WTC11 (cell line): Measurements from ENCODE around the gene CTNNA2. TPM values are rescaled to one million over a fixed set of nuclear protein-coding genes. Genes with fewer than 3 reads are reported as not detected.

Experiments used
- ATAC-seq: fragments of 200-7000 bp; cut with Tn5 transposase; 2 replicates; pipeline ENCODE4 v1.10.0; 2021; ENCODE audit warnings: mild to moderate bottlenecking, moderate library complexity
- CTCF ChIA-PET: fragments of 300-600 bp; sonication (Branson Sonifier 250); formaldehyde crosslinking; loops from one replicate; lab custom pipeline; 2021; ENCODE audit warnings: antibody characterized with exemption; lab: Charles Lee
- POLR2A ChIA-PET: fragments of 350-600 bp; sonication (Branson Sonifier 250); formaldehyde crosslinking; loops from one replicate; lab custom pipeline; 2021; ENCODE audit warnings: antibody characterized with exemption; lab: Charles Lee
- DNase-seq: peaks from one replicate; pipeline ENCODE4 v3.0.0; 2021; ENCODE audit warnings: low spot score
- H3K27ac Mint-ChIP-seq: 2 replicates; pipeline ENCODE4 v1.8.0; 2021; ENCODE audit warnings: mixed read lengths
- H3K27me3 Mint-ChIP-seq: 2 replicates; pipeline ENCODE4 v1.8.0; 2021; ENCODE audit warnings: low read depth, mild to moderate bottlenecking, moderate library complexity, mixed read lengths
- H3K36me3 Mint-ChIP-seq: 2 replicates; pipeline ENCODE4 v1.8.0; 2021; ENCODE audit warnings: mixed read lengths
- H3K4me1 Mint-ChIP-seq: 2 replicates; pipeline ENCODE4 v1.8.0; 2022; ENCODE audit warnings: mixed read lengths
- H3K4me3 Mint-ChIP-seq: 2 replicates; pipeline ENCODE4 v1.8.0; 2021; ENCODE audit warnings: mild to moderate bottlenecking, moderate library complexity, mixed read lengths
- H3K9me3 Mint-ChIP-seq: 2 replicates; pipeline ENCODE4 v1.8.0; 2021; ENCODE audit warnings: mixed read lengths
- ATF1 ChIP-seq: sonication (generic); formaldehyde crosslinking; IDR thresholded peaks from 2 replicates; pipeline ENCODE4 v1.8.1; 2023; ENCODE audit warnings: mild to moderate bottlenecking, moderate library complexity, missing genetic modification reagents
- CTCF ChIP-seq: fragments of 200-600 bp; IDR thresholded peaks from 2 replicates; pipeline ENCODE4 v1.8.0; 2022; ENCODE audit warnings: antibody characterized with exemption
- ELF4 ChIP-seq: sonication (generic); formaldehyde crosslinking; IDR thresholded peaks from 2 replicates; pipeline ENCODE4 v1.8.1; 2022; ENCODE audit warnings: low read depth, mild to moderate bottlenecking, moderate library complexity, missing genetic modification reagents
- FOXK1 ChIP-seq: sonication (generic); formaldehyde crosslinking; IDR thresholded peaks from 2 replicates; pipeline ENCODE4 v1.8.0; 2022; ENCODE audit warnings: mild to moderate bottlenecking, moderate library complexity, missing genetic modification reagents
- FOXP1 ChIP-seq: sonication (generic); formaldehyde crosslinking; IDR thresholded peaks from 2 replicates; pipeline ENCODE4 v1.8.0; 2022; ENCODE audit warnings: missing genetic modification reagents, mild to moderate bottlenecking, moderate library complexity, borderline replicate concordance
- GABPB1 ChIP-seq: sonication (generic); formaldehyde crosslinking; IDR thresholded peaks from 2 replicates; pipeline ENCODE4 v1.8.1; 2023; ENCODE audit warnings: mild to moderate bottlenecking, missing genetic modification reagents
- GRHL2 ChIP-seq: fragments of 250-450 bp; sonication (Bioruptor Pico); IDR thresholded peaks from 2 replicates; pipeline ENCODE4 v1.8.0; 2022; ENCODE audit warnings: mild to moderate bottlenecking, moderate library complexity; ENCODE audit not compliant: insufficient replicate concordance, severe bottlenecking
- GTF2I ChIP-seq: fragments of 250-450 bp; sonication (Bioruptor Pico); conservative IDR thresholded peaks from 2 replicates; pipeline ENCODE4 v1.4.0; 2021; ENCODE audit warnings: mild to moderate bottlenecking
- MXD4 ChIP-seq: fragments of 250-450 bp; sonication (Bioruptor Pico); IDR thresholded peaks from 2 replicates; pipeline ENCODE4 v1.8.0; 2021; ENCODE audit warnings: mild to moderate bottlenecking, moderate library complexity, borderline replicate concordance
- NR3C1 ChIP-seq: sonication (generic); formaldehyde crosslinking; conservative IDR thresholded peaks from 2 replicates; pipeline ENCODE4 v1.8.1; 2023; ENCODE audit warnings: low read depth, mild to moderate bottlenecking, missing genetic modification reagents
- OVOL2 ChIP-seq: fragments of 250-450 bp; sonication (Bioruptor Pico); IDR thresholded peaks from 2 replicates; pipeline ENCODE4 v1.9.0; 2021; ENCODE audit warnings: mild to moderate bottlenecking, borderline replicate concordance
- RORB ChIP-seq: fragments of 250-450 bp; sonication (Bioruptor Pico); IDR thresholded peaks from 2 replicates; pipeline ENCODE4 v1.9.0; 2021; ENCODE audit warnings: mild to moderate bottlenecking
- TCF7 ChIP-seq: sonication (generic); formaldehyde crosslinking; IDR thresholded peaks from 2 replicates; pipeline ENCODE4 v1.8.0; 2022; ENCODE audit warnings: mild to moderate bottlenecking, low read depth, missing genetic modification reagents, moderate library complexity
- TEAD1 ChIP-seq: sonication (generic); formaldehyde crosslinking; IDR thresholded peaks from 2 replicates; pipeline ENCODE4 v1.8.0; 2022; ENCODE audit warnings: mild to moderate bottlenecking, missing genetic modification reagents
- TEAD4 ChIP-seq: sonication (generic); formaldehyde crosslinking; IDR thresholded peaks from 2 replicates; pipeline ENCODE4 v1.8.0; 2022; ENCODE audit warnings: mild to moderate bottlenecking, missing genetic modification reagents
- TP53 ChIP-seq: sonication (generic); formaldehyde crosslinking; IDR thresholded peaks from 2 replicates; pipeline ENCODE4 v1.8.1; 2023; ENCODE audit warnings: mild to moderate bottlenecking, missing genetic modification reagents
- ZBTB43 ChIP-seq: sonication (generic); formaldehyde crosslinking; IDR thresholded peaks from 2 replicates; pipeline ENCODE4 v1.8.1; 2023; ENCODE audit warnings: mild to moderate bottlenecking, missing genetic modification reagents
- ZNF423 ChIP-seq: fragments of 250-450 bp; sonication (Bioruptor Pico); IDR thresholded peaks from 2 replicates; pipeline ENCODE4 v2.1.2; 2022; ENCODE audit warnings: mild to moderate bottlenecking, moderate library complexity
- total RNA-seq: library from RNA; stranded (reverse); gene quantifications from 3 replicates; pipeline ENCODE4 v1.2.3, GENCODE V29; 2021
- TF ChIP-seq, protein P1 (sequence below): sonication (generic); formaldehyde crosslinking; IDR thresholded peaks from 2 replicates; pipeline ENCODE4 v1.8.0; 2022; ENCODE audit warnings: mild to moderate bottlenecking, missing genetic modification reagents
- TF ChIP-seq, protein P2 (sequence below): sonication (generic); formaldehyde crosslinking; IDR thresholded peaks from 2 replicates; pipeline ENCODE4 v1.8.0; 2023; ENCODE audit warnings: mild to moderate bottlenecking, missing genetic modification reagents
- TF ChIP-seq, protein P3 (sequence below): sonication (generic); formaldehyde crosslinking; IDR thresholded peaks from 2 replicates; pipeline ENCODE4 v1.8.1; 2023; ENCODE audit warnings: mild to moderate bottlenecking, missing genetic modification reagents, moderate library complexity
- TF ChIP-seq, protein P4 (sequence below): sonication (generic); formaldehyde crosslinking; IDR thresholded peaks from 2 replicates; pipeline ENCODE4 v1.8.1; 2022; ENCODE audit warnings: mild to moderate bottlenecking, moderate library complexity, missing genetic modification reagents
- TF ChIP-seq, protein P5 (sequence below): sonication (generic); formaldehyde crosslinking; IDR thresholded peaks from 2 replicates; pipeline ENCODE4 v1.8.1; 2023; ENCODE audit warnings: mild to moderate bottlenecking, missing genetic modification reagents, moderate library complexity
- TF ChIP-seq, protein P6 (sequence below): sonication (generic); formaldehyde crosslinking; IDR thresholded peaks from 2 replicates; pipeline ENCODE4 v1.8.1; 2022; ENCODE audit warnings: low read depth, missing genetic modification reagents, borderline replicate concordance
- TF ChIP-seq, protein P7 (sequence below): sonication (generic); formaldehyde crosslinking; IDR thresholded peaks from 2 replicates; pipeline ENCODE4 v1.8.0; 2022; ENCODE audit warnings: mild to moderate bottlenecking, missing genetic modification reagents

The CTNNA2 gene
- total RNA-seq, 1 experiment from 2014 or later = 3.8 TPM

DNA sequence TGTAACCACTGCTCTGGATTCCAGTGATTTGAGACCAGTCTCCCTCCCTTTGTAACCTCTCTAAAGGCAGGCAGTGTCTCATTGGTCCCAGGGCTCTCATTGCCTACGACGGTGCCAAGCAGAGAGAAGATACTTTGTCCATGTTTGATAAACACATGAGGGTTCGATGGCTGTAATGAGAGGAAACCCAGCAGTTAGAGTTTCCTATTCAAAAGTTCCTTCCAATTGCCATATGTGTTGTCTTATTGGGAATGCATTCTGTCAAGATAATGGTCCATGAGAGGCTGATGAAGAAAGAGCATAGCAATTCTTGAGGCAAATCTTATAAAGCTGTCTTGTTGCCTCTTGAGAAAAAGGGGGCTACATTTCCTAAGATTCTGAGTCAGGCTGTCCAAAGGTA is 499.2 kb downstream of the CTNNA2 start:
- ChIA-PET POLR2A (no interaction called here), CTCF (no interaction called here)
- Mint-ChIP-seq H3K36me3 (no peaks in the 10 kb centered on the region), H3K4me1 (peaks cover 25% of the 10 kb centered on the region), H3K27ac (no peak overlapping the region), H3K4me3 (no peak overlapping the region), H3K27me3 (peaks cover 72% of the 10 kb centered on the region), H3K9me3 (no peaks in the 10 kb centered on the region)
- TF ChIP-seq, protein P1, sequence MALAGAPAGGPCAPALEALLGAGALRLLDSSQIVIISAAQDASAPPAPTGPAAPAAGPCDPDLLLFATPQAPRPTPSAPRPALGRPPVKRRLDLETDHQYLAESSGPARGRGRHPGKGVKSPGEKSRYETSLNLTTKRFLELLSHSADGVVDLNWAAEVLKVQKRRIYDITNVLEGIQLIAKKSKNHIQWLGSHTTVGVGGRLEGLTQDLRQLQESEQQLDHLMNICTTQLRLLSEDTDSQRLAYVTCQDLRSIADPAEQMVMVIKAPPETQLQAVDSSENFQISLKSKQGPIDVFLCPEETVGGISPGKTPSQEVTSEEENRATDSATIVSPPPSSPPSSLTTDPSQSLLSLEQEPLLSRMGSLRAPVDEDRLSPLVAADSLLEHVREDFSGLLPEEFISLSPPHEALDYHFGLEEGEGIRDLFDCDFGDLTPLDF (CRISPR knock-in tag) = no peak
- TF ChIP-seq OVOL2 (CRISPR knock-in tag) (no peak), ELF4 (no peak), ZBTB43 (CRISPR knock-in tag) (no peak), TEAD1 (CRISPR knock-in tag) (no peak), ZNF423 (CRISPR knock-in tag) (no peak), TP53 (CRISPR knock-in tag) (no peak), MXD4 (CRISPR knock-in tag) (no peak), RORB (CRISPR knock-in tag) (no peak), NR3C1 (CRISPR knock-in tag) (no peak), CTCF (no peak)
- TF ChIP-seq, protein P2, sequence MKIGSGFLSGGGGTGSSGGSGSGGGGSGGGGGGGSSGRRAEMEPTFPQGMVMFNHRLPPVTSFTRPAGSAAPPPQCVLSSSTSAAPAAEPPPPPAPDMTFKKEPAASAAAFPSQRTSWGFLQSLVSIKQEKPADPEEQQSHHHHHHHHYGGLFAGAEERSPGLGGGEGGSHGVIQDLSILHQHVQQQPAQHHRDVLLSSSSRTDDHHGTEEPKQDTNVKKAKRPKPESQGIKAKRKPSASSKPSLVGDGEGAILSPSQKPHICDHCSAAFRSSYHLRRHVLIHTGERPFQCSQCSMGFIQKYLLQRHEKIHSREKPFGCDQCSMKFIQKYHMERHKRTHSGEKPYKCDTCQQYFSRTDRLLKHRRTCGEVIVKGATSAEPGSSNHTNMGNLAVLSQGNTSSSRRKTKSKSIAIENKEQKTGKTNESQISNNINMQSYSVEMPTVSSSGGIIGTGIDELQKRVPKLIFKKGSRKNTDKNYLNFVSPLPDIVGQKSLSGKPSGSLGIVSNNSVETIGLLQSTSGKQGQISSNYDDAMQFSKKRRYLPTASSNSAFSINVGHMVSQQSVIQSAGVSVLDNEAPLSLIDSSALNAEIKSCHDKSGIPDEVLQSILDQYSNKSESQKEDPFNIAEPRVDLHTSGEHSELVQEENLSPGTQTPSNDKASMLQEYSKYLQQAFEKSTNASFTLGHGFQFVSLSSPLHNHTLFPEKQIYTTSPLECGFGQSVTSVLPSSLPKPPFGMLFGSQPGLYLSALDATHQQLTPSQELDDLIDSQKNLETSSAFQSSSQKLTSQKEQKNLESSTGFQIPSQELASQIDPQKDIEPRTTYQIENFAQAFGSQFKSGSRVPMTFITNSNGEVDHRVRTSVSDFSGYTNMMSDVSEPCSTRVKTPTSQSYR (CRISPR knock-in tag) = no peak
- TF ChIP-seq, protein P3, sequence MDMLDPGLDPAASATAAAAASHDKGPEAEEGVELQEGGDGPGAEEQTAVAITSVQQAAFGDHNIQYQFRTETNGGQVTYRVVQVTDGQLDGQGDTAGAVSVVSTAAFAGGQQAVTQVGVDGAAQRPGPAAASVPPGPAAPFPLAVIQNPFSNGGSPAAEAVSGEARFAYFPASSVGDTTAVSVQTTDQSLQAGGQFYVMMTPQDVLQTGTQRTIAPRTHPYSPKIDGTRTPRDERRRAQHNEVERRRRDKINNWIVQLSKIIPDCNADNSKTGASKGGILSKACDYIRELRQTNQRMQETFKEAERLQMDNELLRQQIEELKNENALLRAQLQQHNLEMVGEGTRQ (CRISPR knock-in tag) = no peak
- DNase-seq (no peak), ATAC-seq (no peak)

GRCh38 chr2:80014637-80015036 is 501.8 kb downstream of the CTNNA2 start:
- Mint-ChIP-seq H3K36me3 (no peaks in the 10 kb centered on the region), H3K4me3 (no peak overlapping the region), H3K4me1 (peaks cover 4% of the 10 kb centered on the region), H3K9me3 (no peaks in the 10 kb centered on the region), H3K27me3 (peaks cover 46% of the 10 kb centered on the region), H3K27ac (no peak overlapping the region)
- CTCF ChIA-PET = no interaction called here
- DNase-seq = no peak
- POLR2A ChIA-PET = no interaction called here
- no peak for ATAC-seq
- TF ChIP-seq RORB (CRISPR knock-in tag) = no peak
- no peak for TF ChIP-seq ATF1
- TF ChIP-seq FOXP1 = no peak
- TF ChIP-seq TEAD4 = no peak
- TF ChIP-seq, protein P4, sequence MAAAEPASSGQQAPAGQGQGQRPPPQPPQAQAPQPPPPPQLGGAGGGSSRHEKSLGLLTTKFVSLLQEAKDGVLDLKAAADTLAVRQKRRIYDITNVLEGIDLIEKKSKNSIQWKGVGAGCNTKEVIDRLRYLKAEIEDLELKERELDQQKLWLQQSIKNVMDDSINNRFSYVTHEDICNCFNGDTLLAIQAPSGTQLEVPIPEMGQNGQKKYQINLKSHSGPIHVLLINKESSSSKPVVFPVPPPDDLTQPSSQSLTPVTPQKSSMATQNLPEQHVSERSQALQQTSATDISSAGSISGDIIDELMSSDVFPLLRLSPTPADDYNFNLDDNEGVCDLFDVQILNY = no peak
- TF ChIP-seq, protein P5, sequence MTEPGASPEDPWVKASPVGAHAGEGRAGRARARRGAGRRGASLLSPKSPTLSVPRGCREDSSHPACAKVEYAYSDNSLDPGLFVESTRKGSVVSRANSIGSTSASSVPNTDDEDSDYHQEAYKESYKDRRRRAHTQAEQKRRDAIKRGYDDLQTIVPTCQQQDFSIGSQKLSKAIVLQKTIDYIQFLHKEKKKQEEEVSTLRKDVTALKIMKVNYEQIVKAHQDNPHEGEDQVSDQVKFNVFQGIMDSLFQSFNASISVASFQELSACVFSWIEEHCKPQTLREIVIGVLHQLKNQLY (CRISPR knock-in tag) = no peak
- no peak for TF ChIP-seq FOXK1
- TF ChIP-seq, protein P6, sequence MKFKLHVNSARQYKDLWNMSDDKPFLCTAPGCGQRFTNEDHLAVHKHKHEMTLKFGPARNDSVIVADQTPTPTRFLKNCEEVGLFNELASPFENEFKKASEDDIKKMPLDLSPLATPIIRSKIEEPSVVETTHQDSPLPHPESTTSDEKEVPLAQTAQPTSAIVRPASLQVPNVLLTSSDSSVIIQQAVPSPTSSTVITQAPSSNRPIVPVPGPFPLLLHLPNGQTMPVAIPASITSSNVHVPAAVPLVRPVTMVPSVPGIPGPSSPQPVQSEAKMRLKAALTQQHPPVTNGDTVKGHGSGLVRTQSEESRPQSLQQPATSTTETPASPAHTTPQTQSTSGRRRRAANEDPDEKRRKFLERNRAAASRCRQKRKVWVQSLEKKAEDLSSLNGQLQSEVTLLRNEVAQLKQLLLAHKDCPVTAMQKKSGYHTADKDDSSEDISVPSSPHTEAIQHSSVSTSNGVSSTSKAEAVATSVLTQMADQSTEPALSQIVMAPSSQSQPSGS (CRISPR knock-in tag) = no peak
- TF ChIP-seq, protein P7, sequence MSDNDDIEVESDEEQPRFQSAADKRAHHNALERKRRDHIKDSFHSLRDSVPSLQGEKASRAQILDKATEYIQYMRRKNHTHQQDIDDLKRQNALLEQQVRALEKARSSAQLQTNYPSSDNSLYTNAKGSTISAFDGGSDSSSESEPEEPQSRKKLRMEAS (CRISPR knock-in tag) = no peak
- no peak for TF ChIP-seq ZNF423 (CRISPR knock-in tag)
- TF ChIP-seq TCF7 = no peak
- TF ChIP-seq GABPB1 = no peak
- TF ChIP-seq GRHL2 (CRISPR knock-in tag) = no peak
- no peak for TF ChIP-seq GTF2I (CRISPR knock-in tag)
